HTR-8/SVneo (cell line): Measurements from ENCODE around the gene DIS3L2.
A peak's percentile ranks its signal among the peaks of the same experiment; 100 is the strongest.
"Not testable (repeated sequence)": the region's sequence is repeated elsewhere in the genome, so short reads cannot be mapped to it uniquely, and the experiment has no call there.

ENCODE experiments used
- DNase-seq: peaks from one replicate; pipeline ENCODE4 v3.0.0; 2011; ENCODE audit warnings: low spot score, mixed read lengths; ENCODE audit not compliant: insufficient read length
- FAIRE-seq: peaks from 2 replicates; lab custom pipeline; 2011; peaks lifted over from hg19 to GRCh38; lab: Jason Lieb, UNC

Gene DIS3L2

DNA sequence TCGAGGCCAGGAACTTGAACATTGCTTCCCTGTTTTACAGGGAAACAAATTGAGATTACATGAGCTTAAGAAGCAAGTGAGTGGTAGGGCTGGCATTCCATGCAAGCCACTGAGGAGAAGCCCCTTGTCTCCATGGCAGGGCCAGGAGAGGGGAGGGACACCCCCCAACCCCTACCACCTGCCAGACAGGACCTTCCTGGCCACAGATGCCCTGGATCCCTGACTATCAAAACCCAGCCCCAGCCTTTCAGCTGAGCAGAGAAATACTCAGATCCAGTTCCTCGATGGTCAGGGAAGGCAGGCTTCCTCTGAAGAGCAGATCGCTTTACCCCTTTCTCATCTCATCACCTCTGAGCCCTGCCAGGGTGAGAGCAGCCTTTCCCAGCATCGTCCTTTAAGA lies 363.3 kb downstream of the DIS3L2 start:
- no peak for FAIRE-seq

DNA sequence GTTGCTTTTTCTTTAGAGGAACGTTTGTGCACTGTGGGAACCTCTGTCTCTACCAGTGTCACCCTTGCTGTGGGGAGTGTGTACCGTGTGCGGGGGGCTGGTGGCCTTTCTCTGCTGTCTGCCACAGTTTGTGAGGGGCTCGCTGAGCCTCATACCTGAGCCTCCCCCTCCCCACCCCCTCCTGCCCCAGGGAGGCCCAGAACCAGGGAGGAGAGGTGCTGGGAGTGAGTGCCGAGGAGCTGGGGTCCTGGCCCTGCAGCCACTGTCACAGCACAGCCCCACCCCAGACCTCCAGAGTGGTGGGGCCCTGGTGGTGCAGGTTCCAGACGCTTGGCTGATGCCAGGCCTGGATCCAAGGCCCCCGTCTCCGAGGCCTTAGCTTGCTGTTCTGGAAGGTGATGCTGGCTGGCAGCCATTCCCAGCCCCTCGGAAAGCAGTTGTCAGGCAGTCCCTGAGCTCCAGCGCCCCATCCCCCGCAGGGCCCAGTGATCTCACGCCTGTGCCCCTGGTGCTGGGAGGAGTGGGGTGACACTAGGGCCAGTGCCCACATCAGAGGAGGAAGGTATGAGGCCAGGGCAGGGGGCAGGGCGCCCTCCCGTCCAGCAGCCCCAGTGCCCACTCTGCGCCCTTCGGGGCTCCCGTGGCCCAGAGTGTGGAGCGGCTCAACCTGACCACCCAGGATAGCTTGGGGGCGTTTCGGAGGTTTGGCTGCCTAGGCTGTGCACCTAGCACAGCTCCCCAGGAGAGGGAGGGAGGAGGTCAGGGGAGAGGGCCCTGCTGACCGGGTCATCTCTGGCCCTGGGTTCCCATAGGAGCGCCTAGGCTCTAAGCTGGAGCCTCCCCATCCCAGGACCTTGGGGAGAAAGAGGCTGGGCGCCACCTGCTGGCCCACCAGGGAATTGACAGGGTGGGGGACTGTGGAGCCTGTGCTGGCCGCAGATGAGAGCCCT lies 364.1 kb downstream of the DIS3L2 start:
- DNase-seq (no peak), FAIRE-seq (no peak)

More for the DNA sequence above, 363.3 kb downstream of the DIS3L2 start:
- no peak for DNase-seq

DNA sequence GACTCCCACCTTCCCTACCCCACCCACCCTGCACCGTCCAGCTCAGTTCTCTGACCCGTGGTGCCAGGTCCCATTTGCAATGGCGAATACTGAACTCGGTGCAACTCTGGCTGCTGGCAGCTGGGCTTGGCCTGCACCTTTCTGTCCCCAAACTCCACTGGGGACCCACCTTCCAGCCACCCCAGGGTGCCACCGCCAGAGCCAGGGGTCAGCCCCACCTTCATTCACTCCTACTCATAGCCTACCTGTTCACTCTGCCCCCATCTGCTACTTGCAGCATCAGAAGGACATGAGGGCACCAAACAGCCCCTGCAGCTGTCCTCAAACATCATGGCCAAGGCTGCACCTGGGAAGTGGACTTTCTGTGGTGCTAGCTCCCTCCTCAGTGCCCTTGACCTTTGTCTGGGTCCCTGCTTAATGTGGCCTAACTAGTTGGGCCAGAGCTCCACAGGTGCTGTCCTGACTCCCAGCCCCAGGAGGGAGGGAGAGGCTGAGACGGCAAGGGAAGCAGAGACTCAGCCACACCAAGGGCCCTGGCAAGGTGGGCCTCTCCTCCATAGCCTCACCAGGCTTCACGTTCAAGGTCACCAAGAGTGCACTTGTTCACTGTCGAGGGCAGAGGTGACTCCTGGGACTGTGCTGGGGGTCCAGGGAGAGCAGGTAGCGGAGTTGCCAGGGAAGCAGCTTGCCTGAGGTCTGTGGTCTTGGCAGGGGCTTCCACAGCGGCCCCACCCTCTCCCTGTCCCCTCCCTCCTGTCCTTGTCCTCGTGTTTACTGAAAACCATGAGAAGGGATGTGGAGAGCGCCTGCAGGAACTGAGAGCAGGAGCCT lies 365.0 kb downstream of the DIS3L2 start:
- FAIRE-seq: peak; percentile 97
- not testable (repeated sequence) for DNase-seq

DNA sequence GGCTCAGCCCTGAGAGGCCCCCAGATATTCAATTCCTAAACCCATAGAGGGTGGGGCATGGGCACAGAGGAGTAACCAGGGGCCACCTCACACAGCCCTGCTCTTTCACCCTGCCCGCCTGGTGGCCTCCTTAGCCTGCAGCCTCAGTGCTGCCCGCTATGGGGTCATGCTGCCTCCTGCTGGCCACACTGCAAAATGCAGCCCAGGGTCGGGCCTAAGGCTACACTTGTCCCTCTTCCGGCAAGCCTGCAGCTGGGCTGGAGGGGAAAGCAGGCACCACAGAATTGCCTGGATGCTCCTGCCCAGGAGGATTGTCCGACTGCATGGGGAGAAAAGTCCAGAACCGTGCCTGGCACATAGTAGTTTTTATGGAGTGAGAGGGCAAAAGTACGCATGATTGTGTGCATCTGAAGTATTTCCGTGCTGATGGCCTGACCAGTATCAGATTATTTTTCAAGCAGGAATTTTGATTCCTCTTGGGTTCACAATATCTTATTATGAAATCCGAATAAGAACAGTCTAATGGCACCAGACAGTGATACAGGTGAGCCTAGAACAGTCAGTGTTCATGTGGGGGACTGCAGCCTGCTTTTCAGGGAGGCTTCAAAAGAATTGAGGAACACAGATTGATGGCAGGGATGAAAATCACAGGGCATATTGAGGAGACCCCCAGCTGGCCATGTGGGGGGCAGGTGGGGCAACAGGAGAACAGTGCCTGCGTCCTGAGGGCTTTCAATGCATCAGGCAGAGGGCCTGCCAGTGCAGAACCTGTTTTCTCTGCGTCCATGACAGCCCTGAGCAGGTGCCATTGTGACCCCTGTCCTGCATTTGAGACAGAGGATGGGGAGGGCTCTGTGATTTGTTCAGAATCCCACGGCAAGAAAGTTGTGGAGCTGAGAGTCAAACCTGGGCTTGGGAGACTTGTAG lies 365.9 kb downstream of the DIS3L2 start:
- FAIRE-seq: peak; percentile 65
- DNase-seq: peak; percentile 42

DNA sequence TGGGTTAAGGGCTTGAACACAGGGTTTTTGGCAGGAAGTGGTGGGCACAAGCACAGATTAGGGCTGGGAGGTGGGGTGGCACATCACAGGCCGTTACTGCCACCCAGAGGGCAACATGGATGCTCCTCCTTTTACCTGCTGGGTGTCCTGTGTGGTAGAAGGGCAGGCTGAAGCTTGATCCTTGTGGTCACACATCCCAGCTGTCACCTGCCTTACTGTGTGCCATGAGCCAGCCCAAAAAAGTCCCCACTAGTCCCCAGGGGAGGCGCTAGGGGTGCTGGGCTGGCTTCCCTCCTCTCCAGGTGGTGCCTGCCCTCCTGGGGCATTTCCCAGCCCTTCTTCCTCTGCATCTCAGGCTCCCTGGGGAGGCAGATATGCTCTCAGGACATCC lies 366.5 kb downstream of the DIS3L2 start:
- no peak for DNase-seq
- no peak for FAIRE-seq

DNA sequence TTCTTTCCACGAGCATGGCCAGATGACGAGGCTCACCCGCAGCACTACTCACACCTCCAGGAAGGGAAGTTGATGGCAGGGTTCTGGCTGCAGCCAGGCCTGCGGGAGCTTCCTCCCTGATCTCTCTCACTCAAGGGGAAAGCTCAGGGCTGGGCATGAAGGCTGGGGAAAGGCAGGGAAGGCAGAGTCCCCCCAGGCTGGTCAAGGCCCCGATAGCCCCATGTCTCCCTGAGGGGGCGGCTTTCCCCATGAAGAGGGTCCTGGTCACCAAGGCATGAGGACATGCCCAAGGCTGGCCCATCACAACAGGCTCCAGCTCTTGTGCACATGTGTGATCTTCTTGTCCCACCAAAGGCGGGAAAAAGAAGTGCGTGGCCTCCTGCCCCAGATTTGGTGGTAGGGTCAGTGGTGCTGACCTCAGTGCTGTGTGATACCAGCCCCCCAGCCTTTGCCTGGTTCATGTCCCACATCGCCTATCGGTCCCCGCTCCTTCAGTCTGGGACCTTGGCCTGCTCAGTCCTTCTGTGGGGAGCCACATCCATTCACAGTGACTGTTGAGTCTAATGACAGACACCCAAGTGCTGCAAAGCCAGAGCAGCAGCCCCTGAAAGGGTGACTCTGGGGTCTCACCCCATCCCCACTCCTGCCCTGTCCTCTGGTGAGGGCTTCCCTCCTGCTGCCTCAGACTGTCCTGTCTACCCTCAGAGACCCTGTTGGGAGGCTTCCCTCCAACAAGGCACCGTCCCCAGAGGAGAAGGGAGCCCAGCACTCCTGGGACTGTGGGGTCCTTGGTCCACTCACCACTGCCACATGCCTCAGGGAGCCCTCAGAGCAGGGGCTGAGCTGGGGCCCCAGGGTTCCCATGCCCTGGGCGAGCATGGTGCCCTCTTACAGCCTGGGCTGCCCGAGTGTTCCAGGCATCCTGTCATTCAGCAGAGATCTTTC lies 367.3 kb downstream of the DIS3L2 start:
- FAIRE-seq (peak; percentile 38), DNase-seq (no peak)

DNA sequence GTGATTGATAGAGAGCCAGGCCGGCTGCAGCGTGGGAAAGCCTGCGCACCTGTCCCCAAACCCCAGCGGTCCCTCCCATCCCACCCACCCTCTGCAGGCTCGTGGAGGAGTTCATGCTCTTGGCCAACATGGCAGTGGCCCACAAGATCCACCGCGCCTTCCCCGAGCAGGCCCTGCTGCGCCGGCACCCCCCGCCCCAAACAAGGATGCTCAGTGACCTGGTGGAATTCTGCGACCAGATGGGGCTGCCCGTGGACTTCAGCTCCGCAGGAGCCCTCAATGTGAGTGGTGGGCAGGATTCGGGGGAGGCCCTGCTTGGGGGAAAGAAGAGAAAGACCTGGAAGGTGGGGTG lies 368.2 kb downstream of the DIS3L2 start:
- DNase-seq (no peak), FAIRE-seq (no peak)

DNA sequence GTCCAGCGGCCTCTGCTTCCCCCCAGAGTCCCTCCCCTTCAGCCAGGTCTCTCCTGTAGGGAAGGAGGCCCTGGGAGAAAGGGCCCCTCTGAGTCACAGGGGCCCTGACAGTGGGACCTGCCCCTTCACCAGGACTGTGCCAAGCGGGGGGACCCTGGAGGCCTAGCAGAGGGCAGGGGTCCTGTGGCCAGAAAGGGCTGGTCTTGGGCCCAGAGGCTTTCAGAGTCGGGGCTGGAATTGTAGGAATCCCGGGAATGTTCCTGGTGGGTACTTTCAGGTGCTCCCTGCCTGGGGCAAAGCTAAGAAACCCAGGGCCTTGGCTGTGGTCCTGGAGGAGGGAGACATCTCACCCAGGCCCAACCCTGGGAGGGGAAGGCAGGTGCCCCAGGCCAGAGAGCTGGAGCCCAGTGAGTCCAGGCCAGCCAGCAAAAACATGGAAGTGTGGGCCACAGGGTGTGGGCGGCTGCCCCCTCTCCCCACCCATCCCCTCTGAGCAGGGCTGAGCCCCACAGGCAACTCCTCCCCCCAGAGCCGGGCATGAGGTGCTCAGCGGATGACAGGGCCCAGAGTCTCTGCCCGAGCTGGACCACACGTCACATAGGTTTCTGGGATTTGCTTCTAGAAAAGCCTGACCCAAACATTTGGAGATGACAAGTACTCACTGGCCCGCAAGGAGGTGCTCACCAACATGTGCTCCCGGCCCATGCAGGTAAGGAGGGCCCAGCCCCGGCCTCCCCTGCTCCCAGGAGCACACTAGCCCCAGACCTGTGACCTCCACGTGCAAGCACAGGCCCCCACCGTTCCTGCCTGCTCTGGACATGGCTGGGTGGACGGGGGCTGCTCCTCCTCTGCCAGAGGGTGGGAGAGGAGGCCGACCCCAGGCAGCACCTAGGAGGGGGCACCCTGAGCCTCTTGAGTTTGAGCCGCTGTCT lies 368.8 kb downstream of the DIS3L2 start:
- DNase-seq: peak; percentile 34
- FAIRE-seq: peak; percentile 58

DNA sequence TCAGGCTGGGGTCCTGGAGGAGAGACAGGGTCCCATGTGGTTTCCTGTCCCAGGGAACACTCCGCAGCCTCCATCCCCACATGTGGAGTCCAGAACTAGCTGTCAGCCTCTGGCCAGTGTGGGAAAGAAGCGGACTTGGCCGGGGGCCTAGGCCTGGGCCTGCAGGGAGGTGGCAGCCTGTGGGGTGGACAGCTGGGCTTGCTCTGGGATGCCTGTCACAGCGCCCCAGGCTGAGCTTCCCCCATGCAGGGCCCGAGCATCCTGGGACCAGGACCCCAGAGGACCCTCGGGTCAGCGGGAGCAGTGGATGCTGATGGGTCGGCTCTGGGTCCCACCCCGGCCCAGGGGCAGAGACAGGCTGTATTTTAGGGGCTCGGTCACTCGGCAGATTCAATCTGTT lies 369.5 kb downstream of the DIS3L2 start:
- FAIRE-seq, DNase-seq: not testable (repeated sequence)

DNA sequence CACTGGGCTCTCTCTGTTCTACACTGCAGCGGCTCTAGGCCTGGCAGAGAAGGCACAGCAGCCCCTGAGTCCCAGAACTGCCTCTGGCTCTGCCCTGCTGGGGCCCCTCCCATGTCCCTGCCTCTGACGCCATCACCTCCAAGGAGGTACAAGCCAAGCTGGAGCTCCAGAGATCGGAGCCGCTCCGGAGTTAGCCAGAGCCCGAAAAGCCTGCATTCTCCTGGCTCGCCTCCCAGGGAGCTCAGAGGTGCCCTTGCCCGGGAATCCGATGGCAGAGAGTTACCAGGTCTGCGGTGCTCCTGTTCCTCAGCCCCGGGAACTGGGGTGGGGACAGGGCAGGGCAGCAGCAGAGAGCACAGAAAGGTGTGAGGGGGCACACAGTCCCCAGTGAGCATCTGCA lies 370.1 kb downstream of the DIS3L2 start:
- not testable (repeated sequence) for FAIRE-seq, DNase-seq

DNA sequence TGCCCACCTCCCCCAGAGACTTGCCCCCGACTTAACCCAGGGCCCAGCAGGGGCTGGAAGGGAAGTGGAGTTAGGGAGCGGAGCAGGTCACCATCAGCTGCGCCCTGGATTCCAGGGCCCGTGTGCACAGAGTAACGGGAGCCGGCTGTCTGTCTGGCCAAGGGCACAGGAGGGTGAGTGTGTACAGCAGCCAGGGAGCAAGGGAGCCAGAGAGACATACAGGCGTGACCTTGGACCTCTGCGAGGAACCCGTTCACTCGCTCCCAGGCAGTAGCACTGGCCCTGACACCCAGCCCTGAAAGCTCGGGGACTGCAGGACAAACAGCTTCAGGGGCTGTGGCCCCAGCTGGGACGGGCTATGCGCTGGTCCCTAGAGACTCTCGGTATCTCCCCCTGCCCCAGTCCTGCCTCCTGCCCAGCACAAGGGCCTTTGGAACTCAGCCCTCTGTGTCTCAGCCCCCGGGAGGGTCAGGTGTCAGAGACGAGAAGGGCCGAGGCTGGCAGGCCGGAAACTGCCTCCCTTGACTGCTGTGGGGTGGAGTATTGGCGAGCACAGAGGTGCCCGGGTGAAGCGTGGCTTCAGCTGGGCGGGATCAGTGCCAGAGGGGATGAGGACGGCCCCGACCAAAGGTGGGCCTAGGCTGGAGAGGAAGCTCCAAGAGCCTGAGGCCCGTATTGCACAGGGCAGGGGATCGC lies 370.9 kb downstream of the DIS3L2 start:
- FAIRE-seq: not testable (repeated sequence)

DNA sequence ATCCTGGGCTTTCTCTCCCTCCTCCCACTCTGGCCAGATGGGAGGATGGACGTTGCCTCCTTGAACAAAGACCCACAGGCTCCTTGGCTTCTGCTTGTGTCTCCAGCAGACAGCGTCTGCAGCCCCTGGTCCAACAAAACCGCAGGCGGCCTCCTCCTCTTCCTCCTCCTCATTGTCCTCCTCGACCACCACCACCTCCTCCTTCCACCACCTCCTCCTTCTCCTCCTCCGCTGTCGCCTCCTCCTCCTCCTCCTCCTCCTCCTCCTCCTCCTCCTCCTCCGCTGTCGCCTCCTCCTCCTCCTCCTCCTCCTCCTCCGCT lies 371.4 kb downstream of the DIS3L2 start:
- FAIRE-seq: peak; percentile 4
- no peak for DNase-seq

More for the DNA sequence above, 370.9 kb downstream of the DIS3L2 start:
- not testable (repeated sequence) for DNase-seq

DNA sequence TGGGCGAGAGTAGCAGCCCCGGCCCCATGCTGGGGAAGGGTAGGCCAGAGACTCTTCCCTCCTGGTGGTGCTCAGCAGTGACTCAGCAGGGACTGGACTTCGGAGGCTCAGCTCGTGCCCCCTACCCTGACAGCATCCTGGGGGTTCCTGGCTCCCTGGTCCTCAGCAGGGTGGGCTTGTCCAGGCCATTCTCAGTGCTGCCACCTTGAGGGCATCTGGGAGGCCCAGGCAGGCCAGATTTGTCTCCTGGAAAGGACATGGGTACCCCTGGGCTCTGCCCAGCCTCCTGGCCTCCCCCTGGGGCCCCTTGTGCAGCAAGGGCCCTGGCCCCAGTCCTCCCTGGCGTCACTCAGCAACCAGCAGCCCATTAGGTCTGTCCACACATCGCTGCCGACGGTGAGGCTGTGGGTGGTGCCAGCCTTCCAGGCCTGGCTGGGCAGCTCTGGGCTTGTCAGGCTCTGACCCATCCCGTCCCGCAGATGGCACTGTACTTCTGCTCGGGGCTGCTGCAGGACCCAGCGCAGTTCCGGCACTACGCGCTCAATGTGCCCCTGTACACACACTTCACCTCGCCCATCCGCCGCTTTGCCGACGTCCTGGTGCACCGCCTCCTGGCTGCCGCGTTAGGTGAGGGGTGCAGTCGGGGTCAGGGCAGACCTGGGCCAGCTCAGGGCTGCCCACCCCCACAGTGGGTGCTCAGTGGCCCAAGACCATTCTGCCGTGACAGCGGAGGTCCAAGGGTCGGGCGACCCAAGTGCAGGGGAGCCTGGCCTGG lies 372.0 kb downstream of the DIS3L2 start:
- no peak for DNase-seq
- no peak for FAIRE-seq

DNA sequence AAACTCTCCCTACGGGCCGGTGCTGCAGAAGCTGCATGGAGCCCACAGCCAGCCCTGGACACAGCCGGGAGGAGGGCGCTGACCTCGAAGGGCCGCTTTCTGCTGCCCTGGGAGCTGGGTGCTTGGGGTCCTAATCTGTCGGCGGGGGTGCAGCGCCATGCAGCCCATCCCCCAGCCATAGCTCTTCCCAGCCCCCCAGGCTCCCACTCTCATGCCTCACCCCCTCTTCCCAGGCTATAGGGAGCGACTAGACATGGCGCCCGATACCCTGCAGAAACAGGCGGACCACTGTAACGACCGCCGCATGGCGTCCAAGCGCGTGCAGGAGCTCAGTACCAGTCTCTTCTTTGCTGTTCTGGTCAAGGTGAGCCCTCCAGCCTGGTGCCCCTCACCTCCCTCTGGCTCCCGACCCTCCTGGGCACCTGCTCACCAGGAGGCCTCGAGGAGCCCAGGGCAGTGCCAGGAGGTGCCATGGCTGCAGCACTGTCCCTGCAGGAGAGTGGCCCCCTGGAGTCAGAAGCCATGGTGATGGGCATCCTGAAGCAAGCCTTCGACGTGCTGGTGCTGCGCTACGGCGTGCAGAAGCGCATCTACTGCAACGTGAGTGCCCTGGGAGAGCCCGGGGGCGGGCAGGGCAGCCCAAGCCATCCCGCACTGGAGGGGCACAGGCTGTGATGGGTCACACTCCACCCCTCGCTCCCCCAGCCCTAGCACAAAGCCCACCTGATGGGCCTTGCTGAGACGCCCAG lies 372.8 kb downstream of the DIS3L2 start:
- DNase-seq, FAIRE-seq: not testable (repeated sequence)

DNA sequence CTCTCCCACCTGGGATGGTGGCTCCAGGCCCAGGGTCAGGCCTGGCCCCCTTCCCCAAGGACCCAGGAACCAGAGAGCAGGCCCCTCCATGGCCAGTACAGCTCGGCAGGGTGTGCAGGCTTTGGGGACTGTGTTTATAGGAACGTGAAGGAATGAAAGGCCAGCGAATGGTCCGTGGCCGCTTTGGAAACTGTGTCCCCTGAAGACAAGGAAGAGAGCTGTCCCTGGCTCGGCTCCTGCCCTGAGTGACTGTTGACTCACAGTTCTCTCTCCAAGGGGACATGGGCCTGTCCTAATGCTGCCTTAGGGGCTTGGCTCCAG lies 373.3 kb downstream of the DIS3L2 start:
- DNase-seq, FAIRE-seq: not testable (repeated sequence)
